K562 (cell line): ENCODE results near the gene ABHD16A. TPM values are rescaled to one million over a fixed set of nuclear protein-coding genes. Genes with fewer than 3 reads are reported as not detected.

ENCODE experiments used
- ATAC-seq: fragments of 200-7000 bp; cut with Tn5 transposase; 3 replicates; pipeline ENCODE4 v1.9.1; 2020; ENCODE audit warnings: moderate library complexity
- BruUV-seq: library from RNA; stranded (reverse); fragments of 400-500 nt; replicated peaks from 2 replicates; lab custom pipeline; 2021; lab: Mats Ljungman, UMichigan
- CTCF ChIA-PET: fragments of 300-600 bp; formaldehyde crosslinking; extraction: SDS; loops from one replicate; lab custom pipeline; 2021; ENCODE audit warnings: low intra/inter-chr PET ratio; lab: Yijun Ruan, JAX
- POLR2A ChIA-PET: fragments of 300-600, 350-650 bp; sonication (Branson Sonifier 250); formaldehyde crosslinking; extraction: SDS; loops from one replicate; lab custom pipeline; 2021; ENCODE audit warnings: antibody characterized with exemption, inconsistent platforms; lab: Yijun Ruan, JAX
- DNase-seq, 4 experiments: peaks; one replicate each; pipeline versions ENCODE4 v3.0.0 to v3.0.0-alpha.2; 2011 to 2018; ENCODE audit warnings: low spot score in 3 of 4, mixed read lengths in 3 of 4; ENCODE audit errors: extremely low read depth in 1 of 4
- FAIRE-seq: peaks from 2 replicates; lab custom pipeline; 2011; peaks lifted over from hg19 to GRCh38; lab: Jason Lieb, UNC
- H2AFZ ChIP-seq: 2 replicates; pipeline ENCODE4 v1.6.0; 2011; ENCODE audit warnings: low read depth, low read length, control low read depth, inconsistent platforms
- H3K27ac ChIP-seq: fragments of 200-600 bp; 3 replicates; pipeline ENCODE4 v1.8.0; 2011; ENCODE audit warnings: low read depth, mild to moderate bottlenecking, control low read depth, inconsistent platforms, low read length, moderate library complexity, mixed read lengths; ENCODE audit errors: extremely low read depth
- H3K27me3 ChIP-seq, 2 experiments: fragments of 300-600 bp in 1 of 2; 2 replicates in 1 of 2; 3 replicates in 1 of 2; pipeline versions ENCODE4 v1.6.0 to v1.8.0; 2011; ENCODE audit warnings: inconsistent platforms in 2 of 2, low read length in 2 of 2, mild to moderate bottlenecking in 1 of 2, mixed read lengths in 1 of 2, moderate library complexity in 1 of 2; ENCODE audit not compliant: control insufficient read depth in 2 of 2, insufficient read depth in 2 of 2
- H3K36me3 ChIP-seq: fragments of 300-600 bp; 3 replicates; pipeline ENCODE4 v1.8.0; 2011; ENCODE audit warnings: mild to moderate bottlenecking, low read length, inconsistent platforms; ENCODE audit not compliant: control insufficient read depth, insufficient read depth
- H3K4me1 ChIP-seq, 2 experiments: fragments of 200-600 bp in 1 of 2; replicated peaks in 1 of 2; 2 replicates in 1 of 2; 3 replicates in 1 of 2; pipeline versions ENCODE4 v1.5.1 to v1.8.0; 2011; ENCODE audit warnings: inconsistent platforms in 2 of 2, low read length in 2 of 2, mild to moderate bottlenecking in 1 of 2, mixed read lengths in 1 of 2, moderate library complexity in 1 of 2; ENCODE audit not compliant: control insufficient read depth in 2 of 2, insufficient read depth in 2 of 2
- H3K4me2 ChIP-seq: 2 replicates; pipeline ENCODE4 v1.6.1; 2011; ENCODE audit warnings: low read length, control low read depth, inconsistent platforms, mixed read lengths; ENCODE audit not compliant: insufficient read depth
- H3K4me3 ChIP-seq: fragments of 200-600 bp; sonication (generic), shearing (Covaris generic); 2 replicates; pipeline ENCODE4 v1.5.1; 2016; ENCODE audit warnings: control low read depth, inconsistent platforms
- H3K79me2 ChIP-seq: fragments of 200-600 bp; 3 replicates; pipeline ENCODE4 v1.8.0; 2011; ENCODE audit warnings: low read length, inconsistent platforms; ENCODE audit not compliant: control insufficient read depth, insufficient read depth
- H3K9ac ChIP-seq, 2 experiments: 2 replicates each; pipeline versions ENCODE4 v1.6.0 to v1.6.1; 2011; ENCODE audit warnings: low read depth in 2 of 2, low read length in 2 of 2, control low read depth in 1 of 2, inconsistent platforms in 1 of 2, mild to moderate bottlenecking in 1 of 2, mixed read lengths in 1 of 2; ENCODE audit not compliant: insufficient read depth in 1 of 2
- H3K9me1 ChIP-seq: one replicate; pipeline ENCODE4 v1.6.0; 2011; ENCODE audit warnings: inconsistent platforms, mild to moderate bottlenecking, low read length, moderate library complexity; ENCODE audit not compliant: control insufficient read depth, insufficient read depth
- H3K9me3 ChIP-seq: replicated peaks from 2 replicates; pipeline ENCODE4 v1.5.1; 2011; ENCODE audit warnings: low read depth, low read length, inconsistent platforms; ENCODE audit not compliant: control insufficient read depth, insufficient read depth
- H4K20me1 ChIP-seq: replicated peaks from 2 replicates; pipeline ENCODE4 v1.6.1; 2011; ENCODE audit warnings: low read length, inconsistent platforms, mixed read lengths; ENCODE audit not compliant: control insufficient read depth, insufficient read depth
- FIP1L1 ChIP-seq: fragments of 200-400 bp; formaldehyde crosslinking; IDR thresholded peaks from 2 replicates; pipeline ENCODE4 v1.6.1; 2018; ENCODE audit warnings: mild to moderate bottlenecking, low read depth, low read length; ENCODE audit not compliant: poor library complexity, severe bottlenecking
- HDAC8 ChIP-seq: fragments of 450-650 bp; IDR thresholded peaks from 2 replicates; pipeline ENCODE4 v1.6.1; 2016; ENCODE audit warnings: mild to moderate bottlenecking, missing genetic modification characterization, moderate library complexity, missing compliant biosample characterization
- HIVEP1 ChIP-seq: fragments of 250-450 bp; sonication (Bioruptor Pico); IDR thresholded peaks from 2 replicates; pipeline ENCODE4 v1.4.0; 2020; ENCODE audit warnings: mild to moderate bottlenecking
- PCBP2 ChIP-seq: fragments of 200-400 bp; formaldehyde crosslinking; IDR thresholded peaks from 2 replicates; pipeline ENCODE4 v1.6.1; 2018; ENCODE audit warnings: low read length, low read depth, mild to moderate bottlenecking, moderate library complexity; ENCODE audit not compliant: poor library complexity, severe bottlenecking
- POLR3G ChIP-seq: IDR thresholded peaks from 2 replicates; pipeline ENCODE4 v1.6.1; 2011; ENCODE audit not compliant: insufficient read length, insufficient replicate concordance; ENCODE audit errors: extremely low read depth
- PTTG1 ChIP-seq: fragments of 450-650 bp; IDR thresholded peaks from 2 replicates; pipeline ENCODE4 v1.6.1; 2016; ENCODE audit warnings: low read depth, mild to moderate bottlenecking, missing genetic modification characterization, missing compliant biosample characterization
- SAFB2 ChIP-seq: fragments of 200-400 bp; formaldehyde crosslinking; IDR thresholded peaks from 2 replicates; pipeline ENCODE4 v1.6.1; 2018; ENCODE audit warnings: borderline replicate concordance, low read length, low read depth, moderate library complexity; ENCODE audit not compliant: severe bottlenecking
- SMAD1 ChIP-seq: fragments of 150-350 bp; IDR thresholded peaks from 2 replicates; pipeline ENCODE4 v1.6.1; 2014; ENCODE audit warnings: low read length, low read depth; ENCODE audit not compliant: partially characterized antibody
- SREBF1 ChIP-seq: fragments of 150-350 bp; IDR thresholded peaks from 2 replicates; pipeline ENCODE4 v1.6.1; 2014; ENCODE audit warnings: antibody characterized with exemption, low read depth, low read length, borderline replicate concordance
- STAT5B ChIP-seq: fragments of 250-450 bp; sonication (Bioruptor Pico); IDR thresholded peaks from 2 replicates; pipeline ENCODE4 v1.8.0; 2021; ENCODE audit warnings: mild to moderate bottlenecking, inconsistent platforms
- XRCC3 ChIP-seq: fragments of 450-650 bp; IDR thresholded peaks from 2 replicates; pipeline ENCODE4 v1.6.1; 2017; ENCODE audit warnings: mild to moderate bottlenecking, moderate library complexity
- ZNF253 ChIP-seq: fragments of 250-450 bp; sonication (Bioruptor Pico); conservative IDR thresholded peaks from 2 replicates; pipeline ENCODE4 v1.6.1; 2021; ENCODE audit warnings: mild to moderate bottlenecking
- WGBS: fragments of 100-300 bp; shearing (Covaris generic); methylation state at CpG from one replicate; pipeline ENCODE4 v1.1.6; 2016; ENCODE audit warnings: low coverage, mixed read lengths; ENCODE audit not compliant: insufficient coverage; ENCODE audit errors: missing lambda C conversion rate; 5-methylcytosine and 5-hydroxymethylcytosine counted together
- in situ Hi-C: fragments of 300-500 bp; cut with MboI; formaldehyde crosslinking; loops from 4 replicates; pipeline ENCODE4 v1.15.0; 2018; ENCODE audit warnings: inconsistent platforms, mixed read lengths
- intact Hi-C: fragments of 100-400 bp; cut with micrococcal nuclease; formaldehyde crosslinking; loops from 2 replicates; pipeline ENCODE4 v1.14.2; 2022
- polyA plus RNA-seq, 8 experiments: library from polyadenylated mRNA; depleted of rRNA in 4 of 8; stranded (reverse) in 5 of 8; unstranded in 3 of 8; fragments of >200 nt; fragmentation: Nextera tagmentation in 2 of 8; fragmentation: Illumina TruSeq in 1 of 8; extraction: Ambion mirVana in 2 of 8; extraction: Trizol in 1 of 8; gene quantifications; 2 replicates each; pipeline versions ENCODE4 v1.2.1 to v1.2.3, GENCODE V29; 2011 to 2014; ENCODE audit warnings: inconsistent platforms in 1 of 8, missing spikeins in 1 of 8
- total RNA-seq, 7 experiments: library from RNA; depleted of rRNA in 6 of 7; stranded (reverse); fragments of >200 nt in 6 of 7; fragmentation: Illumina TruSeq in 2 of 7; extraction: Trizol in 2 of 7; gene quantifications; 2 replicates each; pipeline versions ENCODE4 v1.2.1 to v1.2.3, GENCODE V29; 2011 to 2021; ENCODE audit warnings: low replicate concordance in 1 of 7
- TF ChIP-seq, protein P1 (sequence below): fragments of 450-650 bp; IDR thresholded peaks from 2 replicates; pipeline ENCODE4 v1.6.1; 2016; ENCODE audit warnings: low read depth

ABHD16A gene
- total and polyA plus RNA-seq, 9 of the 15 experiments (the other 6 are each of a cell fraction or from before 2014, with no cell fraction given), result 25.8 to 120 (median 81.6) TPM

DNA sequence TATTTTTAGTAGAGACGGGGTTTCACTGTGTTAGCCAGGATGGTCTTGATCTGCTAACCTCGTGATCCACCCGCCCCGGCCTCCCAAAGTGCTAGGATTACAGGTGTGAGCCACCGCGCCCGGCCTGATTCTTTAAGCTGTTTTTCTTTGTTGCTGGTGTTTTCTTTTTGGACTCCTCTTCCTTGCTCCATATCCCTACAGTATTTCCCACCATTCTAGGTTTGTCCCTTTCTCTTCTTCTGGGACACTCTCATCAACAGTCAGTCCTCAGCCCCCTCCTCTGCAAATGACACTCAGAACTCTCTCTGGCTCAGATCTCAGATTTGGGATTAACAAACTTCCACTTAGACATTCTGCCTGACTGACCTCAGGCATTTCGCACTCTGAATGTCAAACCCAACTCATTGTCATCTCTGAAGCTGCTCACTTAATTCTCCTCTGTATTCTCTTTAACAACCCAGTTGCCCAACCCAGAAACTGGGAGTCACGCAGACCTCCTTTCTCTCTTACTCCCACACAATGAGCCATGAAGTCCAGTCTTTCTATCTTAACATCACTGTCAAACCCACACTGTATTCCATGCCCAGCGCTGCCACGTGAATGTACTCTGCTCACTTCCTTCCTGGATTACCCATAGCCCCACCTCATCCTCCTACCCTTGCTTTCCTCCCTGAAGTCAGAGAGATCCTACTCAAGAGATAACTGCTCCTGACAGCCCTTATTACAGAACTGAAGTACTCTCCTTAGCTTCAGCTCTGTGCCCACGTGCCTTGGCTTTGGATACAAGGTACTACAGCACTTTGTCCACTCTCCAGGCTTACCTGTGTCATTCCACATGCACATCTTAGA, 22.6 kb upstream of the ABHD16A start:
- ATAC-seq (no peak), DNase-seq (peak in 2 of 4 experiments; percentile 67 to 78), FAIRE-seq (peak; percentile 85)
- no peaks in the 10 kb centered on the region for H3K9me3 ChIP-seq
- in situ Hi-C loops, result no loop called here
- peak overlapping the region; percentile 56 for H3K4me2 ChIP-seq
- ChIA-PET POLR2A (interaction anchor here (0.6 to 15.0 kb wide), 12 partner anchors 10 to 106 kb away, joined by 3 to 236 read pairs (median 4); partner anchors contain the start of genes APOM, CLIC1, CSNK2B and DDAH2), CTCF (interaction anchor here (0.7 to 1.0 kb wide), 2 partner anchors 9 to 125 kb away, joined by 3 read pairs; no protein-coding TSS in a partner anchor)
- peaks cover 43 to 69% of the 10 kb centered on the region in 2 experiments for H3K4me1 ChIP-seq
- H3K9me1 ChIP-seq, result peaks cover 5% of the 10 kb centered on the region
- H3K79me2 ChIP-seq, result peaks cover 12% of the 10 kb centered on the region; the same call in 1 of the 3 replicates
- H2AFZ ChIP-seq, result peak overlapping the region; percentile 78
- H4K20me1 ChIP-seq, result no peaks in the 10 kb centered on the region
- no TSS peak for BruUV-seq
- peak overlapping the region; percentile 64 for H3K27ac ChIP-seq
- intact Hi-C loops, result no loop called here
- H3K4me3 ChIP-seq, result no peak overlapping the region
- H3K27me3 ChIP-seq, result no peaks in the 10 kb centered on the region
- WGBS, result 61% methylated on average over 12 of the region's 12 CpGs
- peaks cover 32% of the 10 kb centered on the region; the same call in 2 of the 3 replicates for H3K36me3 ChIP-seq
- H3K9ac ChIP-seq, result peak overlapping the region in 1 of 2 experiments; percentile 12; a peak in 2 of 4 replicates
- TF ChIP-seq ZNF253 (CRISPR knock-in tag) (0 out of 2 replicates have a peak, but pooled peaks have one; percentile 33), SREBF1 (no peak), HDAC8 (tag) (0 out of 2 replicates have a peak, but pooled peaks have one; percentile 32), PCBP2 (no peak), SAFB2 (no peak), XRCC3 (no peak), FIP1L1 (no peak), PTTG1 (no peak), STAT5B (no peak), SMAD1 (no peak), HIVEP1 (CRISPR knock-in tag) (peak; percentile 76; the same call in 1 of the 2 replicates), POLR3G (no peak)
- TF ChIP-seq, protein P1, sequence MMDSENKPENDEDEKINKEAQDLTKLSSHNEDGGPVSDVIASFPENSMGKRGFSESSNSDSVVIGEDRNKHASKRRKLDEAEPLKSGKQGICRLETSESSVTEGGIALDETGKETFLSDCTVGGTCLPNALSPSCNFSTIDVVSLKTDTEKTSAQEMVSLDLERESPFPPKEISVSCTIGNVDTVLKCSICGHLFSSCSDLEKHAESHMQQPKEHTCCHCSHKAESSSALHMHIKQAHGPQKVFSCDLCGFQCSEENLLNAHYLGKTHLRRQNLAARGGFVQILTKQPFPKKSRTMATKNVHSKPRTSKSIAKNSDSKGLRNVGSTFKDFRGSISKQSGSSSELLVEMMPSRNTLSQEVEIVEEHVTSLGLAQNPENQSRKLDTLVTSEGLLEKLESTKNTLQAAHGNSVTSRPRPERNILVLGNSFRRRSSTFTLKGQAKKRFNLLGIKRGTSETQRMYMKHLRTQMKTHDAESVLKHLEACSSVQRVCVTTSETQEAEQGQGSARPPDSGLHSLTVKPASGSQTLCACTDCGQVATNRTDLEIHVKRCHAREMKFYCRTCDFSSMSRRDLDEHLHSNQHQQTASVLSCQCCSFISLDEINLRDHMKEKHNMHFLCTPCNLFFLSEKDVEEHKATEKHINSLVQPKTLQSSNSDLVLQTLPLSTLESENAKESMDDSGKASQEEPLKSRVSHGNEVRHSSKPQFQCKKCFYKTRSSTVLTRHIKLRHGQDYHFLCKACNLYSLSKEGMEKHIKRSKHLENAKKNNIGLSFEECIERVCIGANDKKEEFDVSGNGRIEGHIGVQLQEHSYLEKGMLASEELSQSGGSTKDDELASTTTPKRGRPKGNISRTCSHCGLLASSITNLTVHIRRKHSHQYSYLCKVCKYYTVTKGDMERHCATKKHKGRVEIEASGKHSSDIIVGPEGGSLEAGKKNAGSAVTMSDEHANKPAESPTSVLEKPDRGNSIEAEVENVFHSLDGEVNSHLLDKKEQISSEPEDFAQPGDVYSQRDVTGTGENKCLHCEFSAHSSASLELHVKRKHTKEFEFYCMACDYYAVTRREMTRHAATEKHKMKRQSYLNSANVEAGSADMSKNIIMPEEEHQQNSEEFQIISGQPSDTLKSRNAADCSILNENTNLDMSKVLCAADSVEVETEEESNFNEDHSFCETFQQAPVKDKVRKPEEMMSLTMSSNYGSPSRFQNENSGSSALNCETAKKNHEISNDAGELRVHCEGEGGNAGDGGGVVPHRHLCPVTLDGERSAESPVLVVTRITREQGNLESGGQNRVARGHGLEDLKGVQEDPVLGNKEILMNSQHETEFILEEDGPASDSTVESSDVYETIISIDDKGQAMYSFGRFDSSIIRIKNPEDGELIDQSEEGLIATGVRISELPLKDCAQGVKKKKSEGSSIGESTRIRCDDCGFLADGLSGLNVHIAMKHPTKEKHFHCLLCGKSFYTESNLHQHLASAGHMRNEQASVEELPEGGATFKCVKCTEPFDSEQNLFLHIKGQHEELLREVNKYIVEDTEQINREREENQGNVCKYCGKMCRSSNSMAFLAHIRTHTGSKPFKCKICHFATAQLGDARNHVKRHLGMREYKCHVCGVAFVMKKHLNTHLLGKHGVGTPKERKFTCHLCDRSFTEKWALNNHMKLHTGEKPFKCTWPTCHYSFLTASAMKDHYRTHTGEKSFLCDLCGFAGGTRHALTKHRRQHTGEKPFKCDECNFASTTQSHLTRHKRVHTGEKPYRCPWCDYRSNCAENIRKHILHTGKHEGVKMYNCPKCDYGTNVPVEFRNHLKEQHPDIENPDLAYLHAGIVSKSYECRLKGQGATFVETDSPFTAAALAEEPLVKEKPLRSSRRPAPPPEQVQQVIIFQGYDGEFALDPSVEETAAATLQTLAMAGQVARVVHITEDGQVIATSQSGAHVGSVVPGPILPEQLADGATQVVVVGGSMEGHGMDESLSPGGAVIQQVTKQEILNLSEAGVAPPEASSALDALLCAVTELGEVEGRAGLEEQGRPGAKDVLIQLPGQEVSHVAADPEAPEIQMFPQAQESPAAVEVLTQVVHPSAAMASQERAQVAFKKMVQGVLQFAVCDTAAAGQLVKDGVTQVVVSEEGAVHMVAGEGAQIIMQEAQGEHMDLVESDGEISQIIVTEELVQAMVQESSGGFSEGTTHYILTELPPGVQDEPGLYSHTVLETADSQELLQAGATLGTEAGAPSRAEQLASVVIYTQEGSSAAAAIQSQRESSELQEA, result no peak
